ENCODE results near the gene C16orf78.
A peak's percentile ranks its signal among the peaks of the same experiment; 100 is the strongest.

The C16orf78 gene

DNA sequence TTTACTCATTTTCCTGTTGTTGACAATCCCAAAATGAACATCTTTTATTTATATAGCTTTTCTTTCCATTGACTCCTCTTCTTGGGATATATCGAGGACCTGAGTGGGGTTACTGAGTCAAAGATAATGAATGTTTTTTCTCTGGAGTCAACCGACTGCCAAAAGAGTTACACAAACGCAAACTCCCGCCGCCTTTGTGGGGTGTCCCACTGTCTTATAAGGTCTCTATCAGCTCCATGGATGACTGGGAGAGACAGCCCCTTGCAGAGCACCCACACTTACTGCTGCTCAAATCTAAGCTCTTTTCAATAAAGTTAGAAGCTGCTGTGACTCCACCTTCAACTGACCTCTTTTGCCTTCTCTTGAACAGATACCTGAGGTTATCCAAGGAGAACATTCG lies 25.2 kb downstream of the C16orf78 start:
- DNase-seq = no peak

DNA sequence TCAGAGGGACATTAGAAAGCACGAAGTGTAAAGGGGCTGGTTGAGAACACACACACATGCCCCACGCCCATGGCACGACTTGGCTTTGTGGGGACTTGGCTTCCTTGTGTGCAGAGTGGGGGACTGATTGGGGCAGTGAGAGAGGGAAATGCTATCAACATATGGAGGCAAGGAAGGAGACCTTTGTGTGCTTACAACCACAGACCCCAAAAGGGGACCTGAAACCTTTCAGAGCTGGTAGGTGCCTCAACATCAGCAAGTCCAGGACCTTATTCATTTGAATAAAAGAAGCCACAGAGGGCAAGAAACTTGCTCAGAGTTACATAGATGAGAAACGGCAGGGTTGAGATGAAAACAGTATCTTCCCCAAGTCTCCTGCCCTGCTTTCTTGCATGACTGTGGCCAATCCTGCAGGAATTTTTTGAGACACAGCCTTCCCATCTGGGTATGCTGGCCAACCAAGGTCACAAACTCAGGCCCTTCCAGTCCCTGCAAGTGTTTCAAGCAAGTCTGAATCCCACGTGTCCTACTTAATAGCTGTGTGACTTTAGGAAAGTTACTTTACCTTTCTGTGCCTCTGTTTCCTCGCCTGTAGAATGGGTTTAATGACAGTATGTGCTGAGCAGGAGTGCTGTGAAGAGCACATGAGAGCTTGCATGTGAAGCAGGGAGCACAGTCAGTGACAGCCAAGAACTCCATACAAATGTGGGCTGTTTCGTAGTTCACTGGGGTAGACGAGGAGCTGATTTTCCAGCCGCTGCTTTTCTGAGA lies 26.2 kb downstream of the C16orf78 start:
- no peak for DNase-seq

DNA sequence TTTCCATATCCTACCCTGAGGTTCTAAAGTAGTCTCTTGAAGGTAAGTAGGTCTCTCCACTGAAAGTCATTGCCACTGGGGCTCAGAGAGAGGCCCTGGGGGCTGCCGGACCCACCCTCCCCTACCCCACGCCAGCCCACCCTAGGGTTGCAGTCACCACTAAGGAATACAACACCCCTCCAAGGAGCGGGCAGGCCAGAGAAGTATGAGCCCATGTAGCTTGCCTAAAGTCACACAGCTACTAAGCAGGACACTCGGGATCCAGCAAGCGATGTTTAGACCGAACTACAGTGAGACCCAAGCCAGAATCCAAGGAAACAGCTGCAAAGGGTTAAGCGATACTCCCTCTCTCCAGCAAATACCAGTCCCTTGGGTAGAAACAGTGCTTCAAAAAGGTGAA lies 27.0 kb downstream of the C16orf78 start:
- no peak for DNase-seq

DNA sequence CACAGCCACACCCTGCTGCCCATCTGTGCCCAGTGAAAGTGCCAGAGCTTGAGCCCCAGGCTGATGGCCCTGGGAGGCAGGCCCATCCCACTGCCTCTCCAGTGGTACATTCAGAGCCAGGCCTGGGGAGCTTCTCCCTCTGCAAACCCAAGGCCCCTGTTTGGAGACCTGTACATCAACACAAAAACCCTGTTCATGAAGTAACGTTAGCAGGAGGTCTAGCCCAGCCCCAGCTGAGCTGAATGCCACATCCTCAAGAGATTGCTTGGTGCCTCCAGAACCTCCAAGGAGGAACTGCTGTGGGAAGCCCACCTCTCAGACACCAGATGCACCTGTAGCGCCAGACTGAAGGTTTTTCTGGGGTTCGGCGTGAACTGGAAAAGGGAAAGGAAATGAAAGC lies 31.5 kb downstream of the C16orf78 start:
- no peak for DNase-seq

DNA sequence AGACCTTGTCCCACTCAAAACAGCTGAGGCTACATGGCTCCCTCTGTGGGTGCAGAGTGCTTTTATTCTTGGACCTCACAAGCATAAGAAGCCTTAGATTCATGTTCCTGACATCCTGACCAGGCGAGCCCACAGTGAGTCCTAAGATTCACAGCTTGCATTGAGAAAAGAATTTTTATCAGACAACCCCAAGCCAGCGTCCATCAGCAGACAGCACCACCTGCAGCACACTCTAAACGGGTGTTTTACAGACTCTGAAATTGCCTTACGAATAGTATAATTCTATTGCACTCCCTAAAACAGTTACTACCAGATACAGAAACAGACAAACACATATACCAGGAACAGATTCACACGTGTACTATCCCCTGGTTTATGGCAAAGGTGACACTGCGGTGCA lies 31.9 kb downstream of the C16orf78 start:
- no peak for DNase-seq

DNA sequence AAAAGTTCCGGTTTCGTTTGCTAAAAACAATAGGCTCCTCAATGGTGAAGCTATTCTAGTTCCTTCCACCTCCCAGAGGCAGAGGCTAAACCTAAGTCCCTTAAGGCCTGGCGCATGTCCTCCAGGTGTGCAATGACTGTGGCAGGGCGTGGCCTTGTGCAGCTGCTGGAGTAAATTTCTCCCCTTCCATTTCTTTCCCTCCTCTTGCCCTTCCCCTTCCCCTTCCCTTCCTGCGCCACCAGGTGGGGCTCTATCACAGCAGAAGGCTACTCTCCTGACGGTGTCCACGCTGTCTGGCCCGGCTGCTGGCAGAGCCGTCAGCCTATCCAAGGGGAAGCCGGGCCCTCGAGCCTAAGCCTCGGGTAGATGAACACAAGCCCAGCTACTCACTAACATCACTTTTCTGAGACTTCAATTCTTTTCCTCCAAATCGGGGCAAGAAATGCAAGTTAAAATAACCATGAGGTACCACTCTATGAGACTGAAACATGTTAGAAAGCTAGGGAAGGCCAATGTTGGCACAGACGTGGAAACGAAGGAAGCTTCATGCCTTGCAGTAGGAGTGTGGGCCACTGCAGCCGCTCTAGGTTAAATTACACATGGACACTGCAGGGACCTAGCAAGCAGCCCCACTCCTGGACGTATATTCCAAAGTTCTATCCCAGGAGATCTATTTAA lies 34.4 kb downstream of the C16orf78 start:
- DNase-seq = peak; percentile 14 to 31

DNA sequence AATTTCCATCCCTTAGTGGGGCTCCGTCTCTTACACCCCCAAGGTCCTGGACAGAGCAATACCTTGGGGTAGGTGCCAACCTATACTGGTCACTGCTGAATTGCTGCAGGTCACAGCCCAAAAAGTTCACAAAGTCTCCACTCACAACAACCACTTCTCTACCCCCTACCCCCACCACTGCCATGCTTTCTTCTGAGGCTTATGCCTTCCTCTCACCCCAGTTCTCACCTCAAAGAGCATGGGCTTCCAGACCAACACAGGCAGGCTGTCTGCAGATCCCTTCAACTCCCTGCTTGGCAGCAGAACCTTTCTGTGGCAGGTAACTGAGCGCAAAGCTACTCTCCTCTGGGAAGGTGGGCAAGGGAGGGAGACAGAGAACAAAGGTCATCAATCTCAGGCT lies 35.5 kb downstream of the C16orf78 start:
- DNase-seq = no peak

DNA sequence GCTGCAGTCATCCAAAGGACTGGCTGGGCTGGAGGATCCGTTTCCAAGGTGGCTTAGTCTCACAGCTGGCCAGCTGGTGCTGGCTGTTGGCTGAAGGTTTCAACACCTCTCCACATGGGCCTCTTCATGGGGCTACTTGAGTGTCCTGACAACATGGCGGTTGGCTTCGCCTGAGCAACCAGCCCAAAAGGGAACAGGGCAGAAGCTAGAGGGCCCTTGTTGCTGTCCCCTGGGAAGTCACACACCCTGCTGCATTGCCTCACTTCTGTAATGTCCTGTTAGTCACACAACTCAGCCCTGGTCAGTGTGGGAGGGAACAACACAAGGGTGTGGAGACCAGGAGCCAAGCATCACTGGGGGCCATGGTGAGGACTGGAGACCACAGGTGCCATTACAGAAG lies 36.6 kb downstream of the C16orf78 start:
- no peak for DNase-seq

DNA sequence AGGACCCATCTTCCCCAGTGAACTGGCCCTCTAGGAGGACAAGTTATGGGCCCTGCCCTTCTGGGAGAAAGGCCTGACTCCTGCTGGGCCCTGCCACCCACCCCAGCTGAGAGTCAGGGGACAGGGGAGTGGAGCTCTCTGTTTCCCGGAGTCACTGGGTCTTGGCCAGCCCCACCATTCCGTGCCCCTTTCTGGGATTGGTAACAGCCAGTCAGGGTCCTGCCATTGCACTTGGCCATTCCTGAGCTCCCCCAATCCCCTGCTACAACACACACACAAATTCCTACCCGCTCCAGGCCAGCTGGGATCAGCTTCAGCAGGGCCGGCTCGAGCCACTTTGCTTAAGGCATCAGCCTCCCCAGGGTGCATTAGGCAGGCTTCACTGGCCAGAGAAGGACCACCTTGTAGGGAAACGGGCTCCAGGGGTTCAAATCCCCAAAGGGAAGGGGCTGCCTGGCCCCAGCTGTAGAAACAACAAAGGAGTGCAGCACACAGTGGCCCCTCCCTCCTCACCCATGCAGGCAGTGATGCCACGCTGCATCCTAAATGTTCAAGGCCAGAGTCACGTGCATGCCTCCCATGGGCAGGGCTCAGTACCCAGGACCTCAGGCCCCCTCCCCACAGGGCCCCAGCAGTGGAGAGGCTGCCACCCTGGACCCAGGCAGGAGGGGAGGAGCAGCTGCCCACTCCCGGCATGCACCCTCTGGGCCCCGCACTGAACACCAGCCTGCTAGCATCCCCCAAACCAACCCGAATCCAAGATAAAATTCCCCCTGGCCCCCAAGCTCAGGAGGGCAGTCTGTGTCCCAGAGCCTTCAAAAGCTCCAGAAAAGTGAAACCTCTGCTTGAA lies 37.7 kb downstream of the C16orf78 start:
- no peak for DNase-seq

DNA sequence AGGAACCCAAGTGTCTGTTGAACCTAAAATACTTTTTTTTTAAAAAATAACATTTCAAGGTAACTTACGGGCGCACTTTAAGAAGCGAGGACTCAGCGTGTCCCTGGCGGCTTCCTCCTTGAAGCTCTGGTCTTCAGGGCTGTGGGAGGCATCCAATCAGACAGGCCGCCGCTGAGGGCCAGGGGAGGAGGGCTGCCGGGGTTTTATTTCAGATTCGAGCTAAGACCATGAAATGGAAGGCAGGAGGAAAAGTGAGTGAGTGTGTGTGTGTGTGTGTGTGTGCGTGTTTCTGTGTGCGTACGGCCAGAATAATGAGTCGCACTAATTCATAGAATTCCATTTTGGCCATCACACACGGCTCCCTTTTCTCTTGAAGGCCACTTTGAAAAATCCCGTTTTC lies 41.1 kb downstream of the C16orf78 start:
- no peak for DNase-seq

DNA sequence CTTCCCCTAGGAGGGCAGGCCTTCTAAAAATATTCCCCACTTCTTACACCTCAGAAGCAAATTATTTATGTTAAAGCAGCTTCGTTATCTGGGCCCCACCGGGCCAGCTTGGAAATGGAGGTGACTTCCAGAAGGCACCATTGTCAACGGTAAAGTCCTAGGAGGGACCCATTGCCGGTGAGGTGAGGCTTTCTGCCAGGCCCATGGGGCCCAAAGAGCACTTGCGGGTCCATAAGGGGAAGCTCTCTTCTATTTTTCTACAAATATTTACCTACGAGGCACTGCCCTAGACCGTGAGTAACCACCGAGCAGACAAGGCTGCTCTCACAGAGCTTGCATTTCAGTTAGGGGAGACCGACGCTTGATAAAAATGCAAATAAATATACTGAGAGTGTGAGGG lies 41.5 kb downstream of the C16orf78 start:
- DNase-seq = no peak

DNA sequence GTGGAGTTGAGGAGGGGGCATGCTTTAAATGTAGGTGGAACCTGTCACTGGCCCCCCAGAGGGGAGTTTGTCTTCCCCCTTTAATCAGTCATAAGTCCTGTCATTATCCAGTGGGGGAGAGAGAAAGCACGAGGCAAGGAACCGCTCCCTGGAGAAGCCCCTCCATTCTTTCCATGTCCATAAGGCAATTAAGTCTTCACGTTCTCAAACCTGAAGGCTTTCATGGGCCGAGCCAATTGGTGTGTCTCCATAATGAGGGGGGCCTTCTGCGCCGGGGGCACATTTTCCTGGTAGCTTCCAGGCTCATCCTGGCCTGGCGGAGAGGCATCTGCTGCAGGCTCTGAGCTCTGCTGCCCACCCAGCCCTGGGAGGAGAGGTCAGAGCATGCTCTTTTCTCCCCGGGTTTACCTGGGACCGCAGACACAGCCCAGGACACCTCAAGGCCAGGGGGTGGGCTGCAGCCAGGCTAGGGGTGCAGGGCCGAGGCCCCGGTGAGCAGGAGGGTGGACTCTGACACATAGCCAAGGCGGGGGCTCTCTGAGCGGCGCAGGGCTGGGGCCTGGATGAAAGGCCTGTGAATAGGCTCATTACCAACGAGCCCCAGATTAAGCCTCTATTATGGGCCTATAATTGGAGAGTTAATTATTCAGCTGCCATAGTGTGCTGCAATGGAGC lies 42.5 kb downstream of the C16orf78 start:
- DNase-seq = no peak

DNA sequence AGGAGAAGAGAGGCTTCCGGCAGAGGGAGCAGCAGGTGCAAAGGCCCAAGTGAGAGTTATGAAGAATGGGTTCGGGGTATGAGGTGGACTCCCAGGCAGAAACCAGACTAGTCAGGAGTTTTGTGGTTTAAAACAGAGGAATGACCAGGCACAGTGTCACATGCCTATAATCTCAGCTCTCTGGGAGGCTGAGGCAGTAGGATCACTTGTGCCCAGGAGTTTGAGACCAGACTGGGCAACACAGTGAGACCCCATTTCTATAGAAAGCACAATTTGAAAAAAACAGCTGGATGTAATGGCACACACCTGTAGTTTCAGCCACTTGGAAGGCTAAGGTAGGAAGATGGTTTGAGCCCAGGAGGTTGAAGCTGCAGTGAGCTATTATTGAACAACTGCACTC lies 43.8 kb downstream of the C16orf78 start:
- DNase-seq = no peak

DNA sequence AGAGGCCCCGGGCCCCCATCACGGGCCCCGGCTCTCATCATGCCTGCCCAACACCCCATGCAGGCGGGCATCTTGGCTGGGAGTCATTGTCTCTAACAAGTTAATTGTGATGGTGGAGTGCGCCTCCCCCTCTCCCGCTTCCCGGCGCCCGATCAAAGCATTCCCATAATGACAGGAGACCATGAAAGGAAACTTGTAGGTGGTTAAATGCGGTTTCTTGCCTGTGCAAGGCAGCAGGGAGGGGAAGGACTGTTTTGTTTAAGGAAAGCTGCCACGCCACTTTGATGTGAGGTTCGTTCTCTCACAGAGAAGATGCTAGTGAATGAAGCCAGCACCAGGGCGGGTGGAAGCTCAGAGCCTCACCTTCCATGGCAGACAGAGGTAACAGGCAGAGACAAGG lies 45.4 kb downstream of the C16orf78 start:
- DNase-seq = no peak

DNA sequence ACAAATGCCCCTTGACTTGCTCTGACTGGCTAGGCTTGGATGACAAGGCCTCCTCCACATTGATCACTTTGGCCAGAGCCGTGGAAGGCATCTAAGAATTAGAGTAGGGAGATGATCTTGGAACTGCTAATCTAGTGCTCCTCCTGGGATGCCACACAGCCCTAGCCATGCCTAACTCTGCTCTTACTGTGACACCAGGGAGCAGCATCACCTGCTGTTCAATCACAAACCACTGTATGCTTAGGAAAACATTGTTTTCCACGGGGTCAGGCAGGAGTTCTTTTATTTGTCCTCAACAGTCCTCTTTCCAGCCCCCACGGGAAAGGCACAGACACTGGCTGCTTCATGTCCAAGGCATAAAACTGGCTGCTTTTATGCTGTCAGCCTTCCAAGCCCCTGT lies 46.3 kb downstream of the C16orf78 start:
- DNase-seq = no peak

DNA sequence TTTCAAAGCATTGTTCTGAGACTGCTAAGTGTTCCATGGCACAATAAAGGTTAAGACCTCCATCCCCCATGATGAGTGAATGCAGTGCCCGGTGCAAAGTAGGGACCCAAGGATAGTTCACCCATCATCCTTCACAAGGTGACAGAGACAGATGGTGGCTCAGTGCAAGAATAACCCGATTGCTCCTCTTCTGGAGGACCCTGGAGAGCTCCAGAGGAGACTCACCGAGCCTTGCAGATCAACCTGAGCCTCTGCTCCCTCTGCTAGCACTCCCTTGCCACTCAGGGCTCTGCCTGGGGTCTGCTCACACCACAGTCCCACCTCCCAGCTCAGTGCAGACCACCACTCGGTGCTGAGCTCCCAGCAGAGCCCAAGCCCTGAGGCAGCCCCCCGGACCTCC lies 49.3 kb downstream of the C16orf78 start:
- no peak for DNase-seq

DNA sequence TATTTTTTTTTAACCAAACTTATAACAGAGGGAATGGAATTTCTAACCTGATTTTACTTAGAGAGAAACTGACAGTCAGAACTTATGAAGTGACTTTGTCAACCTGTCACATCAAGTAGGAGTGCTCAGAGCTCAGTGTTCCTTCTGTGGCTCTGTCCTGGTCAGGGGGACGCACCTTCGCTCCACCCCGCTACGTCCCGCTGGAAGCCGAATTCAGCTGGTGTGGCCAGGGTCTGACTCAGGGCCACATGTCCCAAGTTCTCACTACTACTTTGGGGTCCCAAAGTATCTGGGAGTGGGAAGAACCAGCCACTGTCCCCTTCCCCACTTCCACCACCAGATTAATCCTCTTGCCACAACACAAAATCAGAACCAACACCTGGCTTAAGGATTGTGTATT lies 51.4 kb downstream of the C16orf78 start:
- no peak for DNase-seq

DNA sequence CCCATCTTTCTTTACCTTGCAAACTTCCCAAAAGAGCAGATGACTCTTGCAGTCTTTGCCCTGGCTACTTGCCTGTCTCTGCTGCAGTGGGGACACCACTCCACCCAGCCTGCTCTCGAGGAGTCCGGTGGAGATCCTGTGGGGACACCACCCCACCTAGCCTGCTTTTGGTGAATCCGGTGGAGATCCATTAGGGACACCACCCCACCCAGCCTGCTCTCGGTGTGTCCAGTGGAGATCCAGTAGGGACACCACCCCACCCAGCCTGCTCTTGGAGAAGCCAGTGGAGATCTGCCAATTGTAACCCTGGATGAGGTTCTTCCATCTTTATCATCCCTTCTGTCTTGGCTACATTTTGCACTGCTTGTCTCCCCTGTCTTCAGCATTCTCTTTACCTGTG lies 54.2 kb downstream of the C16orf78 start:
- no peak for DNase-seq

DNA sequence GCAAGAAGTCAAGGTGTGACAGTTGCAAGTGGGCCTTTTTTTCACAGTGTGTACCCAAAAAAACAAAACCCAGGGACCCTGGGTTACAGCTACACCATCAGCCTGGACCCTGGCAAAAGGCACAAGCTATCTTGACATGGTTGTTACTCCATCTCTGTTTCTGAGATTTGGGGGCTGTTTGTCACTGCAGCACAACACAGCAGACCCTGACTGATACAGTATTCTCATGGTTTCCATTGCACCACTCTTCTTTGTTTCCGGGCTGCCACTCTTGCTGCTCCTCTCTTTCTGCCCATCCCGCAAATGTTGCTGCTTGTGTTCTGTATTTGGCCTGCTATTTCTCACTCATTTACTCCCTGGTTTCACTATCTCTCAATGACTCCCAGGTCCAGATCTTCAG lies 55.2 kb downstream of the C16orf78 start:
- no peak for DNase-seq

DNA sequence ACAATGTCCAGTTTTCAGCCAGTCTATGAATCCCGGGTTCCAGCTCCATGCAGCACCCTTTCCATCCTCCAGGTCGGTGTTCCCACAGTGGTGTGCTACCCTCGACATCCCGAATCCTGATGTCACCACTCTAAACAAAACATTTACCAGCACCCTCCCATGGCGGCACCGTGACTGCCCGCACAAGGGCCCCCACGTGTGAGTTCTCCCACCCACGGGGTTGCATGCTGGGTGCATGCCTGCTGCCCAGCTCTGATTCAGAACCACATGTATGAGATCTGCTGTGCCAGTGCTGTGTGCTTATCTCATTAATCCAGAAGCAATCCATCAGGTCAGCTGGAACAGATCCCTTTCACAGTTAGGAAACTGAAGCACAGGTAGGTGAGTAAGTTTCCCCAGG lies 57.4 kb downstream of the C16orf78 start:
- DNase-seq = no peak

DNA sequence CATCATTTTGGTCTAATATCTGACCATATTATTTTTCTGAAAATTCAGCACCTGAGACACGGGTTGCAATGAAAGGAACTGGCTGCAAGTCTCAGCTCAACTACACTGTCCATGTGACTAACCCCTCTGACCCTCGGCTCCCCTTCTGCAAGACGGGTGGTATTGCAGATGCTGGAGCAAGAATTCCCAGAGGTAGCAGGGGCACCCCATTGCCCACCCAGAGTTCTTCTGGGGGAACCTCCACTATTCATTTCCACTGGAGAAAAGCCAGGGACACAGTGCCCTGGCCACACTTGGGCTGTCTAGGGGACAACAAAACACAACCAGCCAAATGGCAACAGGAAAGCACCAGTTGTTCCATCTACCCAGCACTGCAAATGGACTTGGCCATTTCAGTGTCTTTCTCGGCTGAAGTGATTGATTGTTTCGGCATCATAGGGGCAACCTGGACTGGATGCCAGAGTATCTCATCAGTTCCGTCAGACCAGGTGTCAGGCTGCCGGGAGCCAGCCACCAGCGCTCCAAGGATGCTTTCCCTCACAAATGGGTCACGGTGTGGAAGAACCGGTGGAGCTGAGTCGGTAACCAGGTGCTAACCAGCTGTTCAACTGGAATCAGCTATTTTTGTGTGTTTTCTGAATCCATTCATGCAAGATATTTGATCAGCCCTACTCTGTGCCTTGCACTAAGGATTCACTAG lies 58.1 kb downstream of the C16orf78 start:
- DNase-seq = no peak

DNA sequence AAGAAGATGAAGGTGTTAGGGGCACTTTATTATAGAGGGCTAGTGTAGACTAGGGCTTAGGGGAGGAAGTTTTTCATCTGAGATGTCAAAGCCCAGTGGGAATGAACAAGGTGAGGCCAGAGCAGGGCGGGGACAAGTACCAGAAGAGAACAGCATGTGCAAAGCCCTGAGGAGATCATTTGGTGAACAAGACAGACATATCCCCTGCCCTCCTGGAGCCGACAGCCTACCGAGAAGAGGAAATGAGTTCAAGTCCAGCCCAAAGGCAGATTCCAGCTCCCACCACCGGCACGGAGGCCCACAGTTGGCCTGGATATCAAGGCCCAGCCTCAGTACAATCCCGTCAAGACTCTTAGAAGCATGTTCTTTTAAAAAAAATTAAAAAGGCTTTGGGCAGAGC lies 61.1 kb downstream of the C16orf78 start:
- DNase-seq = no peak

DNA sequence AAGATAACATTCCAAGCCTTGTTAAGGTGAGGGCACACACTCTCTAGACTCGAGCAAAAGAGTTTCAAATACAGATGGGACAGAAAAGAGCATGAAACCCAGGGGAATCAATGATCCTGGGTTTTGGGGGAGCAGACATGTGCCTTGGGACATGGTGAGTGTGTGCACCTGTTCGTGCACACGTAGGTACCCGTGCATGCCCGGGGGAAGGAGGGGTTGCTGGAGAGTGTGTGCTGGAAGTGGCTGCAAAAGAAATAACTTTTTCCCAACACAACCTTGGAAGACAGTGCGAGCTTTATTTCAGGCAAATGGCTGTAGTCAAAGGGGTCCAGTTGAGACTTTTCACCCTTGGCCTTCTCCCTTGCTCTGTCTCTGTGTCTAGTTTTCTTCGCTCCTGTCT lies 62.6 kb downstream of the C16orf78 start:
- no peak for DNase-seq

Data from NCI-H1930 (cell line).